MCF 10A (cell line): Measurements from ENCODE around the gene SYT1. TPM values are rescaled to one million over a fixed set of nuclear protein-coding genes. Genes with fewer than 3 reads are reported as not detected.

Source experiments
- BruUV-seq: library from RNA; stranded (reverse); fragments of 400-500 nt; replicated peaks from 2 replicates; lab custom pipeline; 2021; lab: Mats Ljungman, UMichigan
- CTCF ChIA-PET: fragments of 300-600 bp; sonication (Branson Sonifier 250); formaldehyde crosslinking; extraction: SDS; loops from one replicate; lab custom pipeline; 2021; ENCODE audit warnings: antibody characterized with exemption, inconsistent platforms; lab: Yijun Ruan, JAX
- POLR2A ChIA-PET: fragments of 300-600, 350-650 bp; sonication (Branson Sonifier 250); formaldehyde crosslinking; extraction: SDS; loops from one replicate; lab custom pipeline; 2020; ENCODE audit warnings: antibody characterized with exemption, inconsistent platforms; lab: Yijun Ruan, JAX
- DNase-seq: peaks from one replicate; pipeline ENCODE4 v3.0.0-alpha.2; 2018; ENCODE audit not compliant: unreplicated experiment
- H3K27ac Mint-ChIP-seq: one replicate; pipeline ENCODE4 v1.8.0; 2022; ENCODE audit warnings: mild to moderate bottlenecking, low read depth, mixed read lengths; ENCODE audit not compliant: unreplicated experiment
- H3K27me3 Mint-ChIP-seq: one replicate; pipeline ENCODE4 v1.8.0; 2022; ENCODE audit warnings: mixed read lengths; ENCODE audit not compliant: insufficient read depth, unreplicated experiment
- H3K36me3 Mint-ChIP-seq: one replicate; pipeline ENCODE4 v1.8.0; 2022; ENCODE audit warnings: mild to moderate bottlenecking, moderate library complexity, mixed read lengths; ENCODE audit not compliant: insufficient read depth, unreplicated experiment
- H3K4me1 Mint-ChIP-seq: one replicate; pipeline ENCODE4 v1.8.0; 2022; ENCODE audit warnings: mixed read lengths; ENCODE audit not compliant: insufficient read depth, unreplicated experiment
- H3K4me3 Mint-ChIP-seq: one replicate; pipeline ENCODE4 v1.8.0; 2022; ENCODE audit warnings: mild to moderate bottlenecking, moderate library complexity, mixed read lengths; ENCODE audit not compliant: unreplicated experiment
- H3K9me3 Mint-ChIP-seq: one replicate; pipeline ENCODE4 v1.8.0; 2022; ENCODE audit warnings: mixed read lengths; ENCODE audit not compliant: unreplicated experiment
- CTCF ChIP-seq: fragments of 200-600 bp; IDR thresholded peaks from one replicate; pipeline ENCODE4 v1.8.0; 2022; ENCODE audit warnings: antibody characterized with exemption, mild to moderate bottlenecking; ENCODE audit not compliant: unreplicated experiment
- intact Hi-C: fragments of 100-400 bp; cut with micrococcal nuclease; formaldehyde crosslinking; loops from 2 replicates; pipeline ENCODE4 v1.14.1; 2022
- total RNA-seq: library from RNA; stranded (reverse); gene quantifications from 2 replicates; pipeline ENCODE4 v1.2.3, GENCODE V29; 2022

SYT1 gene
- total RNA-seq, 1 experiment from 2014 or later, result 7.4 TPM

- Mint-ChIP-seq H3K36me3 (no peaks in the 10 kb centered on the region), H3K4me3 (no peak overlapping the region), H3K27me3 (no peaks in the 10 kb centered on the region), H3K4me1 (no peaks in the 10 kb centered on the region), H3K9me3 (no peaks in the 10 kb centered on the region), H3K27ac (no peak overlapping the region)
- TF ChIP-seq CTCF, result no peak
- DNase-seq, result no peak
- ChIA-PET CTCF (interaction anchor here (1.2 kb wide), 1 partner anchor 13 kb away, joined by 3 read pairs; no protein-coding TSS in a partner anchor), POLR2A (no interaction called here)
- BruUV-seq, result no TSS peak
- intact Hi-C loops, result no loop called here
Observed at GRCh38 chr12:79161249-79161934, 296.8 kb downstream of the SYT1 start.

GRCh38 chr12:79162147-79162772 lies 297.7 kb downstream of the SYT1 start:
- CTCF ChIA-PET, result interaction anchor here (1.2 kb wide), 1 partner anchor 12 kb away, joined by 3 read pairs; no protein-coding TSS in a partner anchor
- no peaks in the 10 kb centered on the region for H3K4me1 Mint-ChIP-seq
- no TSS peak for BruUV-seq
- no peak overlapping the region for H3K4me3 Mint-ChIP-seq
- H3K27me3 Mint-ChIP-seq, result no peaks in the 10 kb centered on the region
- POLR2A ChIA-PET, result no interaction called here
- TF ChIP-seq CTCF, result no peak
- DNase-seq, result no peak
- H3K9me3 Mint-ChIP-seq, result no peaks in the 10 kb centered on the region
- no peak overlapping the region for H3K27ac Mint-ChIP-seq
- no peaks in the 10 kb centered on the region for H3K36me3 Mint-ChIP-seq
- intact Hi-C loops, result no loop called here

- H3K4me1 Mint-ChIP-seq, result no peaks in the 10 kb centered on the region
- DNase-seq, result no peak
- H3K27ac Mint-ChIP-seq, result no peak overlapping the region
- H3K9me3 Mint-ChIP-seq, result no peaks in the 10 kb centered on the region
- POLR2A ChIA-PET, result no interaction called here
- H3K4me3 Mint-ChIP-seq, result no peak overlapping the region
- no peak for TF ChIP-seq CTCF
- no peaks in the 10 kb centered on the region for H3K36me3 Mint-ChIP-seq
- CTCF ChIA-PET, result no interaction called here
- H3K27me3 Mint-ChIP-seq, result no peaks in the 10 kb centered on the region
- no TSS peak for BruUV-seq
- intact Hi-C loops, result no loop called here
Observed at GRCh38 chr12:79162948-79163347, 298.4 kb downstream of the SYT1 start.

GRCh38 chr12:79164890-79165289 lies 300.3 kb downstream of the SYT1 start:
- POLR2A ChIA-PET, result no interaction called here
- intact Hi-C loops, result no loop called here
- Mint-ChIP-seq H3K4me1 (no peaks in the 10 kb centered on the region), H3K4me3 (no peak overlapping the region), H3K36me3 (no peaks in the 10 kb centered on the region), H3K27ac (no peak overlapping the region), H3K27me3 (no peaks in the 10 kb centered on the region), H3K9me3 (no peaks in the 10 kb centered on the region)
- BruUV-seq, result no TSS peak
- CTCF ChIA-PET, result interaction anchor here (0.6 to 1.7 kb wide), 4 partner anchors 8 to 1019 kb away, joined by 3 to 4 read pairs (median 3); no protein-coding TSS in a partner anchor
- no peak for TF ChIP-seq CTCF
- no peak for DNase-seq
